K562 (cell line): ENCODE measurements around the gene SEC24C. TPM values are rescaled to one million over a fixed set of nuclear protein-coding genes. Genes with fewer than 3 reads are reported as not detected.

Source experiments
- CBFA2T2 ChIP-seq: fragments of 450-650 bp; conservative IDR thresholded peaks from 2 replicates; pipeline ENCODE4 v1.6.1; 2017; ENCODE audit warnings: mild to moderate bottlenecking
- CBX8 ChIP-seq: fragments of 200-600 bp; sonication (generic); IDR thresholded peaks from 2 replicates; pipeline ENCODE4 v1.6.1; 2012; ENCODE audit warnings: borderline replicate concordance, mixed run types, low read depth, mild to moderate bottlenecking, moderate library complexity, mixed read lengths, low read length, control low read depth, inconsistent platforms; ENCODE audit not compliant: poor library complexity, severe bottlenecking; ENCODE audit errors: extremely low read depth
- CGGBP1 ChIP-seq: fragments of 250-450 bp; sonication (Bioruptor Pico); IDR thresholded peaks from 2 replicates; pipeline ENCODE4 v1.9.0; 2021; ENCODE audit warnings: mild to moderate bottlenecking
- CREBBP ChIP-seq: IDR thresholded peaks from one replicate; pipeline ENCODE4 v1.6.1; 2012; ENCODE audit warnings: low read depth, mild to moderate bottlenecking, control low read depth, inconsistent platforms, low read length
- GABPA ChIP-seq: fragments of 200-800 bp; sonication (Bioruptor generic); conservative IDR thresholded peaks from 2 replicates; pipeline ENCODE4 v1.6.1; 2016; ENCODE audit warnings: low read depth, missing genetic modification characterization, missing compliant biosample characterization
- IRF9 ChIP-seq: fragments of 450-650 bp; IDR thresholded peaks from 2 replicates; pipeline ENCODE4 v1.6.1; 2016; ENCODE audit warnings: missing biosample characterization, missing genetic modification characterization
- JUND ChIP-seq, 2 experiments: IDR thresholded peaks; 2 replicates in 1 of 2; 3 replicates in 1 of 2; pipeline ENCODE4 v1.6.1; 2011; ENCODE audit warnings: borderline replicate concordance in 2 of 2, low read depth in 2 of 2, low read length in 2 of 2, improper control_type of control experiment in 1 of 2, missing biosample characterization in 1 of 2, missing genetic modification characterization in 1 of 2, missing genetic modification reagents in 1 of 2
- NFRKB ChIP-seq: fragments of 450-650 bp; IDR thresholded peaks from 2 replicates; pipeline ENCODE4 v1.6.1; 2016; ENCODE audit warnings: low read depth
- RBBP5 ChIP-seq: fragments of 200-600 bp; sonication (generic); IDR thresholded peaks from 2 replicates; pipeline ENCODE4 v1.6.1; 2012; ENCODE audit warnings: borderline replicate concordance, mild to moderate bottlenecking, low read length, control low read depth, inconsistent platforms; ENCODE audit not compliant: insufficient read depth, poor library complexity, severe bottlenecking
- RBM39 ChIP-seq: fragments of 200-400 bp; formaldehyde crosslinking; optimal IDR thresholded peaks from 2 replicates; pipeline ENCODE3; 2018; ENCODE audit warnings: low read depth, low read length
- RREB1 ChIP-seq: fragments of 250-450 bp; sonication (Bioruptor Pico); IDR thresholded peaks from 2 replicates; pipeline ENCODE4 v1.4.0; 2020
- SIRT6 ChIP-seq: IDR thresholded peaks from one replicate; pipeline ENCODE4 v1.6.1; 2012; ENCODE audit warnings: low read depth, mild to moderate bottlenecking, control low read depth, inconsistent platforms, low read length, moderate library complexity
- TAF15 ChIP-seq: fragments of 200-400 bp; formaldehyde crosslinking; IDR thresholded peaks from 2 replicates; pipeline ENCODE4 v1.6.1; 2017; ENCODE audit warnings: mild to moderate bottlenecking, low read depth, low read length, moderate library complexity
- TCF7 ChIP-seq: sonication (generic); IDR thresholded peaks from 2 replicates; pipeline ENCODE4 v1.6.1; 2016; ENCODE audit warnings: antibody characterized with exemption, borderline replicate concordance
- TSC22D4 ChIP-seq: fragments of 450-650 bp; IDR thresholded peaks from 2 replicates; pipeline ENCODE4 v1.6.1; 2016; ENCODE audit warnings: missing genetic modification characterization, missing biosample characterization, control low read depth
- ZFP91 ChIP-seq: sonication (generic); formaldehyde crosslinking; IDR thresholded peaks from 2 replicates; pipeline ENCODE4 v1.8.0; 2022; ENCODE audit warnings: mild to moderate bottlenecking, missing genetic modification reagents
- ZNF707 ChIP-seq: fragments of 250-450 bp; sonication (Bioruptor Pico); conservative IDR thresholded peaks from 2 replicates; pipeline ENCODE4 v1.8.0; 2022; ENCODE audit warnings: inconsistent platforms, mild to moderate bottlenecking, moderate library complexity
- ZNF717 ChIP-seq: fragments of 250-450 bp; sonication (Bioruptor Pico); IDR thresholded peaks from 2 replicates; pipeline ENCODE4 v1.5.0; 2021
- polyA plus RNA-seq, 8 experiments: library from polyadenylated mRNA; depleted of rRNA in 4 of 8; stranded (reverse) in 5 of 8; unstranded in 3 of 8; fragments of >200 nt; fragmentation: Nextera tagmentation in 2 of 8; fragmentation: Illumina TruSeq in 1 of 8; extraction: Ambion mirVana in 2 of 8; extraction: Trizol in 1 of 8; gene quantifications; 2 replicates each; pipeline versions ENCODE4 v1.2.1 to v1.2.3, GENCODE V29; 2011 to 2014; ENCODE audit warnings: inconsistent platforms in 1 of 8, missing spikeins in 1 of 8
- total RNA-seq, 7 experiments: library from RNA; depleted of rRNA in 6 of 7; stranded (reverse); fragments of >200 nt in 6 of 7; fragmentation: Illumina TruSeq in 2 of 7; extraction: Trizol in 2 of 7; gene quantifications; 2 replicates each; pipeline versions ENCODE4 v1.2.1 to v1.2.3, GENCODE V29; 2011 to 2021; ENCODE audit warnings: low replicate concordance in 1 of 7

The SEC24C gene
- total and polyA plus RNA-seq, 9 of the 15 experiments (the other 6 are each of a cell fraction or from before 2014, with no cell fraction given): 19.0 to 115 (median 70.5) TPM

GRCh38 chr10:73730153-73730906 is 13.8 kb upstream of the SEC24C start (continued):
- TF ChIP-seq IRF9: no peak
- peak; percentile 76 for TF ChIP-seq NFRKB
- TF ChIP-seq RREB1 (CRISPR knock-in tag): no peak
- TF ChIP-seq ZFP91 (CRISPR knock-in tag): no peak
- TF ChIP-seq CREBBP: no peak
- peak; percentile 66; the same call in 1 of the 2 replicates for TF ChIP-seq JUND (IDR thresholded peaks at IDR 0.05; ENCODE audit: borderline replicate concordance, low read depth, low read length)
- TF ChIP-seq JUND (tag; IDR thresholded peaks at IDR 0.05; ENCODE audit: borderline replicate concordance, low read depth, low read length): no peak; the same call in 2 of the 3 replicates
- TF ChIP-seq ZNF707 (CRISPR knock-in tag): no peak
- TF ChIP-seq CGGBP1 (CRISPR knock-in tag): no peak
- TF ChIP-seq RBM39: no peak
- peak; percentile 100 for TF ChIP-seq GABPA (tag)
- no peak for TF ChIP-seq CBFA2T2
- TF ChIP-seq SIRT6: no peak
- TF ChIP-seq CBX8: no peak
- no peak for TF ChIP-seq ZNF717 (CRISPR knock-in tag)
- TF ChIP-seq TCF7: peak; percentile 89
- peak; percentile 99 for TF ChIP-seq RBBP5
- TF ChIP-seq TSC22D4 (tag): no peak
- peak; percentile 59; the same call in 1 of the 2 replicates for TF ChIP-seq TAF15
